GM04504 (cell line): ENCODE results near the gene TMEM120B.

Source experiments
- DNase-seq: peaks from one replicate; pipeline ENCODE4 v3.0.0-alpha.2; 2012; ENCODE audit warnings: low read depth

Gene TMEM120B

GRCh38 chr12:121804417-121805111, 92.0 kb downstream of the TMEM120B start:
- no peak for DNase-seq

- no peak for DNase-seq
Measured at GRCh38 chr12:121805171-121806008, 92.8 kb downstream of the TMEM120B start.

GRCh38 chr12:121806009-121806545, 93.5 kb downstream of the TMEM120B start:
- DNase-seq = no peak

- no peak for DNase-seq
Measured at GRCh38 chr12:121806546-121807423, 94.2 kb downstream of the TMEM120B start.

- no peak for DNase-seq
Measured at GRCh38 chr12:121807642-121808347, 95.2 kb downstream of the TMEM120B start.

GRCh38 chr12:121808623-121809022, 96.1 kb downstream of the TMEM120B start:
- DNase-seq = no peak

GRCh38 chr12:121809712-121810116, 97.2 kb downstream of the TMEM120B start:
- DNase-seq = no peak

GRCh38 chr12:121810234-121810817, 97.8 kb downstream of the TMEM120B start:
- DNase-seq = no peak

GRCh38 chr12:121810833-121811433, 98.4 kb downstream of the TMEM120B start:
- no peak for DNase-seq

GRCh38 chr12:121811434-121812319, 99.1 kb downstream of the TMEM120B start:
- DNase-seq = no peak

GRCh38 chr12:121812320-121812871, 99.8 kb downstream of the TMEM120B start:
- DNase-seq = no peak

- no peak for DNase-seq
Measured at GRCh38 chr12:121812921-121813896, 100.7 kb downstream of the TMEM120B start.

GRCh38 chr12:121813951-121814350, 101.4 kb downstream of the TMEM120B start:
- DNase-seq = no peak

- DNase-seq = no peak
Measured at GRCh38 chr12:121814429-121815119, 102.0 kb downstream of the TMEM120B start.

- no peak for DNase-seq
Measured at GRCh38 chr12:121815263-121815662, 102.7 kb downstream of the TMEM120B start.

GRCh38 chr12:121816925-121817647, 104.5 kb downstream of the TMEM120B start:
- DNase-seq = no peak

GRCh38 chr12:121817648-121818043, 105.1 kb downstream of the TMEM120B start:
- no peak for DNase-seq
